OCI-LY1 (cell line): ENCODE results near the gene GFPT1.
"Not testable (repeated sequence)": the region's sequence is repeated elsewhere in the genome, so short reads cannot be mapped to it uniquely, and the experiment has no call there.

Experiments used
- H2AFZ ChIP-seq: fragments of 200-600 bp; sonication (generic), shearing (Covaris generic); 2 replicates; pipeline ENCODE4 v1.6.0; 2014; ENCODE audit warnings: antibody characterized with exemption, mild to moderate bottlenecking, low read length
- H3F3A ChIP-seq: fragments of 200-600 bp; sonication (generic), shearing (Covaris generic); 2 replicates; pipeline ENCODE4 v1.6.0; 2014; ENCODE audit warnings: mild to moderate bottlenecking, antibody characterized with exemption, low read length, moderate library complexity; ENCODE audit not compliant: insufficient read depth
- H3K27ac ChIP-seq: fragments of 200-600 bp; sonication (generic); 2 replicates; pipeline ENCODE4 v1.5.1; 2014; ENCODE audit warnings: low read length, mixed run types, mild to moderate bottlenecking, low read depth; ENCODE audit not compliant: poor library complexity, severe bottlenecking
- H3K27me3 ChIP-seq: fragments of 200-600 bp; sonication (generic); 2 replicates; pipeline ENCODE4 v1.6.0; 2014; ENCODE audit warnings: antibody characterized with exemption, mild to moderate bottlenecking, low read length, moderate library complexity; ENCODE audit not compliant: insufficient read depth
- H3K36me3 ChIP-seq: fragments of 200-600 bp; sonication (generic); 2 replicates; pipeline ENCODE4 v1.6.1; 2014; ENCODE audit warnings: mild to moderate bottlenecking, antibody characterized with exemption, low read length, moderate library complexity, mixed read lengths; ENCODE audit not compliant: insufficient read depth
- H3K4me1 ChIP-seq: fragments of 200-600 bp; sonication (generic); 2 replicates; pipeline ENCODE4 v1.5.1; 2014; ENCODE audit warnings: mild to moderate bottlenecking, low read length, moderate library complexity; ENCODE audit not compliant: insufficient read depth, severe bottlenecking
- H3K4me2 ChIP-seq: fragments of 200-600 bp; sonication (generic), shearing (Covaris generic); 2 replicates; pipeline ENCODE4 v1.6.1; 2014; ENCODE audit warnings: low read length
- H3K4me3 ChIP-seq: fragments of 200-600 bp; sonication (generic); 2 replicates; pipeline ENCODE4 v1.5.1; 2014; ENCODE audit warnings: low read length, low read depth, mild to moderate bottlenecking, mixed read lengths; ENCODE audit not compliant: poor library complexity, severe bottlenecking
- H3K79me2 ChIP-seq: fragments of 200-600 bp; shearing (Covaris generic); 2 replicates; pipeline ENCODE4 v1.6.1; 2016; ENCODE audit warnings: mixed run types, low read length, mixed read lengths; ENCODE audit not compliant: insufficient read depth
- H3K9ac ChIP-seq: fragments of 200-600 bp; sonication (generic), shearing (Covaris generic); 2 replicates; pipeline ENCODE4 v1.6.1; 2014; ENCODE audit warnings: mild to moderate bottlenecking, low read length, mixed read lengths
- H3K9me2 ChIP-seq: fragments of 200-600 bp; sonication (generic), shearing (Covaris generic); 2 replicates; pipeline ENCODE4 v1.6.1; 2014; ENCODE audit warnings: low read depth, mild to moderate bottlenecking, low read length, mixed read lengths
- H3K9me3 ChIP-seq: fragments of 200-600 bp; shearing (Covaris generic); 2 replicates; pipeline ENCODE4 v1.6.1; 2014; ENCODE audit warnings: low read length, mixed read lengths
- H4K20me1 ChIP-seq: fragments of 200-600 bp; sonication (generic), shearing (Covaris generic); 2 replicates; pipeline ENCODE4 v1.6.0; 2016; ENCODE audit warnings: mild to moderate bottlenecking, low read length; ENCODE audit not compliant: insufficient read depth
- EZH2 ChIP-seq: fragments of 200-600 bp; sonication (generic), shearing (Covaris generic); IDR thresholded peaks from 2 replicates; pipeline ENCODE4 v1.8.0; 2017; ENCODE audit warnings: borderline replicate concordance, mixed run types, mild to moderate bottlenecking, antibody characterized with exemption, low read length, moderate library complexity, mixed read lengths
- TF ChIP-seq, protein P1 (sequence below): fragments of 200-600 bp; sonication (generic), shearing (Covaris generic); IDR thresholded peaks from 2 replicates; pipeline ENCODE4 v1.5.1; 2017; ENCODE audit warnings: mild to moderate bottlenecking, antibody characterized with exemption, low read length, moderate library complexity, mixed read lengths

GFPT1 gene

GRCh38 chr2:69359371-69359770 lies 27.7 kb downstream of the GFPT1 start:
- TF ChIP-seq, protein P1, sequence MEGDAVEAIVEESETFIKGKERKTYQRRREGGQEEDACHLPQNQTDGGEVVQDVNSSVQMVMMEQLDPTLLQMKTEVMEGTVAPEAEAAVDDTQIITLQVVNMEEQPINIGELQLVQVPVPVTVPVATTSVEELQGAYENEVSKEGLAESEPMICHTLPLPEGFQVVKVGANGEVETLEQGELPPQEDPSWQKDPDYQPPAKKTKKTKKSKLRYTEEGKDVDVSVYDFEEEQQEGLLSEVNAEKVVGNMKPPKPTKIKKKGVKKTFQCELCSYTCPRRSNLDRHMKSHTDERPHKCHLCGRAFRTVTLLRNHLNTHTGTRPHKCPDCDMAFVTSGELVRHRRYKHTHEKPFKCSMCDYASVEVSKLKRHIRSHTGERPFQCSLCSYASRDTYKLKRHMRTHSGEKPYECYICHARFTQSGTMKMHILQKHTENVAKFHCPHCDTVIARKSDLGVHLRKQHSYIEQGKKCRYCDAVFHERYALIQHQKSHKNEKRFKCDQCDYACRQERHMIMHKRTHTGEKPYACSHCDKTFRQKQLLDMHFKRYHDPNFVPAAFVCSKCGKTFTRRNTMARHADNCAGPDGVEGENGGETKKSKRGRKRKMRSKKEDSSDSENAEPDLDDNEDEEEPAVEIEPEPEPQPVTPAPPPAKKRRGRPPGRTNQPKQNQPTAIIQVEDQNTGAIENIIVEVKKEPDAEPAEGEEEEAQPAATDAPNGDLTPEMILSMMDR: no peak
- TF ChIP-seq EZH2: no peak
- no peak overlapping the region for H2AFZ ChIP-seq
- H3K36me3 ChIP-seq: peaks cover 64% of the 10 kb centered on the region
- H3F3A ChIP-seq: no peaks in the 10 kb centered on the region
- H3K79me2 ChIP-seq: no peaks in the 10 kb centered on the region
- no peak overlapping the region for H3K9ac ChIP-seq
- no peaks in the 10 kb centered on the region for H3K9me2 ChIP-seq
- H4K20me1 ChIP-seq: no peaks in the 10 kb centered on the region
- no peak overlapping the region for H3K27ac ChIP-seq
- no peaks in the 10 kb centered on the region for H3K27me3 ChIP-seq
- H3K4me3 ChIP-seq: no peak overlapping the region
- no peak overlapping the region for H3K4me2 ChIP-seq
- no peaks in the 10 kb centered on the region for H3K9me3 ChIP-seq
- no peaks in the 10 kb centered on the region for H3K4me1 ChIP-seq

- Histone ChIP-seq H3K27ac (no peak overlapping the region), H3K36me3 (peaks cover 64% of the 10 kb centered on the region), H4K20me1 (no peaks in the 10 kb centered on the region), H3K27me3 (no peaks in the 10 kb centered on the region), H3K4me3 (no peak overlapping the region), H3K4me1 (no peaks in the 10 kb centered on the region), H3K9ac (no peak overlapping the region), H3K4me2 (no peak overlapping the region), H3K9me2 (no peaks in the 10 kb centered on the region), H3F3A (no peaks in the 10 kb centered on the region), H3K9me3 (no peaks in the 10 kb centered on the region), H3K79me2 (no peaks in the 10 kb centered on the region), H2AFZ (no peak overlapping the region)
- no peak for TF ChIP-seq EZH2
- TF ChIP-seq, protein P1: no peak
Measured at GRCh38 chr2:69358914-69359313, 28.1 kb downstream of the GFPT1 start.

GRCh38 chr2:69356471-69356870 lies 30.6 kb downstream of the GFPT1 start:
- no peaks in the 10 kb centered on the region for H3K27me3 ChIP-seq
- H2AFZ ChIP-seq: no peak overlapping the region
- H3K79me2 ChIP-seq: no peaks in the 10 kb centered on the region
- no peak overlapping the region for H3K4me3 ChIP-seq
- TF ChIP-seq, protein P1: no peak
- no peak for TF ChIP-seq EZH2
- H3K9ac ChIP-seq: no peak overlapping the region
- no peak overlapping the region for H3K4me2 ChIP-seq
- H3K27ac ChIP-seq: no peak overlapping the region
- H3K9me2 ChIP-seq: no peaks in the 10 kb centered on the region
- H3K36me3 ChIP-seq: peaks cover 51% of the 10 kb centered on the region
- H3K4me1 ChIP-seq: no peaks in the 10 kb centered on the region
- no peaks in the 10 kb centered on the region for H4K20me1 ChIP-seq
- no peaks in the 10 kb centered on the region for H3F3A ChIP-seq
- no peaks in the 10 kb centered on the region for H3K9me3 ChIP-seq

DNA sequence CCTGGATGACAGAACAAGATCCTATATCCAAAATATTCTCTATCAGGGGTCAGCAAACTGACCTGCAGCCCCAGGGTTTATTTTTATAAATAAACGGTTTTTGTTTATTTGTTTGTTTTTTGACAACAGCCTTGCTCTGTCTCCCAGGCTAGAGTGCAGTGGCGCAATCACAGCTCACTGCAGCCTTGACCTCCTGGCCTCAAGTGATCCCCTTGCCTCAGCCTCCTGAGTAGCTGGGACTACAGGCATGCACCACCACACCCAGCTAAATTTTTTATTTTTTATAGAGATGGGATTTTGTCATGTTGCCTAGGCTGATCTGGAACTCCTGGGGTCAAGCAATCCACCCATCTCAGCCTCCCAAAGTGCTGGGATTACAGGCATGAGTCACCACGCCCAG lies 32.1 kb downstream of the GFPT1 start:
- H3K4me1 ChIP-seq, H3F3A ChIP-seq, H3K9me3 ChIP-seq, H3K4me2 ChIP-seq, H3K27ac ChIP-seq, H3K9me2 ChIP-seq, H4K20me1 ChIP-seq, H3K9ac ChIP-seq, H3K27me3 ChIP-seq, H3K79me2 ChIP-seq, H3K4me3 ChIP-seq, H2AFZ ChIP-seq: not testable (repeated sequence)
- peaks cover 42% of the 10 kb centered on the region for H3K36me3 ChIP-seq
